MM.1S (cell line): ENCODE data around the gene UGT8.

Experiments used
- DNase-seq: peaks from one replicate; pipeline ENCODE4 v3.0.0-alpha.2; 2015
- H2AFZ ChIP-seq: fragments of 300-600 bp; sonication (generic); 2 replicates; pipeline ENCODE4 v1.6.0; 2016; ENCODE audit warnings: antibody characterized with exemption, low read length
- H3F3A ChIP-seq: fragments of 300-600 bp; sonication (generic); 2 replicates; pipeline ENCODE4 v1.6.1; 2016; ENCODE audit warnings: mild to moderate bottlenecking, antibody characterized with exemption, low read length, moderate library complexity, mixed read lengths; ENCODE audit not compliant: insufficient read depth
- H3K27ac ChIP-seq: fragments of 300-600 bp; sonication (generic); 2 replicates; pipeline ENCODE4 v1.5.1; 2016; ENCODE audit warnings: mild to moderate bottlenecking, low read length
- H3K27me3 ChIP-seq: fragments of 300-600 bp; sonication (generic); replicated peaks from 2 replicates; pipeline ENCODE4 v1.6.0; 2016; ENCODE audit warnings: low read length; ENCODE audit not compliant: insufficient read depth
- H3K36me3 ChIP-seq: fragments of 300-600 bp; sonication (generic); replicated peaks from 2 replicates; pipeline ENCODE4 v1.6.1; 2016; ENCODE audit warnings: mild to moderate bottlenecking, low read length, mixed read lengths; ENCODE audit not compliant: insufficient read depth
- H3K4me1 ChIP-seq: fragments of 300-600 bp; sonication (generic); 2 replicates; pipeline ENCODE4 v1.6.1; 2016; ENCODE audit warnings: low read length, mixed read lengths
- H3K4me2 ChIP-seq: fragments of 300-600 bp; sonication (generic); 2 replicates; pipeline ENCODE4 v1.6.0; 2016; ENCODE audit warnings: low read depth, low read length
- H3K4me3 ChIP-seq: fragments of 300-600 bp; sonication (generic); 2 replicates; pipeline ENCODE4 v1.5.1; 2016; ENCODE audit warnings: low read length, mixed read lengths
- H3K79me2 ChIP-seq: fragments of 300-600 bp; sonication (generic); 2 replicates; pipeline ENCODE4 v1.6.1; 2016; ENCODE audit warnings: mixed run types, low read length, mixed read lengths
- H3K9ac ChIP-seq: fragments of 300-600 bp; sonication (generic); 2 replicates; pipeline ENCODE4 v1.6.1; 2016; ENCODE audit warnings: low read length, mixed read lengths
- H3K9me2 ChIP-seq: fragments of 300-600 bp; sonication (generic); replicated peaks from 2 replicates; pipeline ENCODE4 v1.6.1; 2016; ENCODE audit warnings: mild to moderate bottlenecking, low read length, mixed read lengths; ENCODE audit not compliant: insufficient read depth
- H3K9me3 ChIP-seq: fragments of 300-600 bp; sonication (generic); replicated peaks from 2 replicates; pipeline ENCODE4 v1.6.1; 2016; ENCODE audit warnings: mild to moderate bottlenecking, low read length, mixed read lengths; ENCODE audit not compliant: insufficient read depth
- H4K20me1 ChIP-seq: fragments of 300-600 bp; sonication (generic); 2 replicates; pipeline ENCODE4 v1.6.1; 2016; ENCODE audit warnings: mild to moderate bottlenecking, low read length, moderate library complexity, mixed read lengths; ENCODE audit not compliant: insufficient read depth
- EZH2 ChIP-seq: fragments of 300-600 bp; sonication (generic); optimal IDR thresholded peaks from 2 replicates; pipeline ENCODE3; 2017; ENCODE audit warnings: low read depth, mild to moderate bottlenecking, antibody characterized with exemption, low read length, mixed read lengths
- EZH2phosphoT487 ChIP-seq: fragments of 300-600 bp; sonication (generic); IDR thresholded peaks from 2 replicates; pipeline ENCODE4 v1.6.1; 2018; ENCODE audit warnings: antibody characterized with exemption, low read length
- TF ChIP-seq, protein P1 (sequence below): fragments of 300-600 bp; sonication (generic); IDR thresholded peaks from 2 replicates; pipeline ENCODE4 v1.5.1; 2016; ENCODE audit warnings: antibody characterized with exemption, low read length, mixed read lengths

UGT8 gene

DNA sequence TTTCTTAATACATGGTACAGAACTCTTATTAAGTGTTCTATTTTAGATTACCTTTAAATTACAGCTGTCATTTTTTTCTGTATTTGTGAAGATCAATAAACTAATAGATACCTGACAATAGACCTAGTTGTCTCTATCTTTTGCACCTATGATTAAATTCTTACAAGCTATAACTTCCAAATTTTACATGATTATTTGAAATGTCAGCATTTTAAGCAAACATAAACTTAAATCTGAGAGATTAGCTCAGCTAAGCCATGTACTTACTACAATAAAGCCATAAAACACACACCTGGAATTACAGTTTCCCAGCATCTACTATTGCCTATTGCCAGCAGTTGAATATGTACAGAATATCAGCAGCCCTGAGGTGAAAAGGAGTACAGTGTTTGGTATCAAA, 118.8 kb downstream of the UGT8 start:
- Histone ChIP-seq H3K27me3 (no peaks in the 10 kb centered on the region), H3K9me2 (no peaks in the 10 kb centered on the region), H3K4me3 (no peak overlapping the region), H3K4me2 (no peak overlapping the region), H3K4me1 (no peaks in the 10 kb centered on the region), H4K20me1 (no peaks in the 10 kb centered on the region), H3K79me2 (no peaks in the 10 kb centered on the region), H3K9me3 (no peaks in the 10 kb centered on the region), H3K36me3 (no peaks in the 10 kb centered on the region), H2AFZ (no peak overlapping the region), H3K27ac (no peak overlapping the region), H3K9ac (no peak overlapping the region), H3F3A (no peaks in the 10 kb centered on the region)
- TF ChIP-seq, protein P1, sequence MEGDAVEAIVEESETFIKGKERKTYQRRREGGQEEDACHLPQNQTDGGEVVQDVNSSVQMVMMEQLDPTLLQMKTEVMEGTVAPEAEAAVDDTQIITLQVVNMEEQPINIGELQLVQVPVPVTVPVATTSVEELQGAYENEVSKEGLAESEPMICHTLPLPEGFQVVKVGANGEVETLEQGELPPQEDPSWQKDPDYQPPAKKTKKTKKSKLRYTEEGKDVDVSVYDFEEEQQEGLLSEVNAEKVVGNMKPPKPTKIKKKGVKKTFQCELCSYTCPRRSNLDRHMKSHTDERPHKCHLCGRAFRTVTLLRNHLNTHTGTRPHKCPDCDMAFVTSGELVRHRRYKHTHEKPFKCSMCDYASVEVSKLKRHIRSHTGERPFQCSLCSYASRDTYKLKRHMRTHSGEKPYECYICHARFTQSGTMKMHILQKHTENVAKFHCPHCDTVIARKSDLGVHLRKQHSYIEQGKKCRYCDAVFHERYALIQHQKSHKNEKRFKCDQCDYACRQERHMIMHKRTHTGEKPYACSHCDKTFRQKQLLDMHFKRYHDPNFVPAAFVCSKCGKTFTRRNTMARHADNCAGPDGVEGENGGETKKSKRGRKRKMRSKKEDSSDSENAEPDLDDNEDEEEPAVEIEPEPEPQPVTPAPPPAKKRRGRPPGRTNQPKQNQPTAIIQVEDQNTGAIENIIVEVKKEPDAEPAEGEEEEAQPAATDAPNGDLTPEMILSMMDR, result no peak
- TF ChIP-seq EZH2 (no peak), EZH2phosphoT487 (no peak)
- DNase-seq, result no peak

DNA sequence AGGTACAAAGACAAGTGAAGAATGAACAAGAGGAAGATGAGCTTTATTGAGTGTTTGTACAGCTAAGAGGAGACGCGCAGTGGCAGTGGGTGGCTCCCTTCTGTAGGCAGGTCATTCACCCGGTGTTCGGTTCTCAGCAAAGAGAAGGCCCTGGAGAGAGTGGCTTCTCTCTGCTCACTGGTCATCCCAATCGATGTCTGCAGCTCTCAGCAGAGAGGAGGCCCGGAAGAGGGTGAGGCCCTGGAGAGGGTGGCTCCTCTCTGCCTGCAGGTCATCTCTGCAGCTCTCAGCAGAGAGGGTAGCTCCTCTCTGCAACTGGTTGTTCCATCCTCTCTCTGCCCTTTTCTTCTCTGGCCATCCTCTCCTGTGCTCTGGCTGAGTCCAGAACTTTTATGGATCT, 126.5 kb downstream of the UGT8 start:
- no peak overlapping the region for H2AFZ ChIP-seq
- TF ChIP-seq EZH2phosphoT487, result no peak
- TF ChIP-seq, protein P1, result no peak
- no peak for TF ChIP-seq EZH2
- no peak for DNase-seq
- no peaks in the 10 kb centered on the region for H3K27me3 ChIP-seq
- no peaks in the 10 kb centered on the region for H3K9me3 ChIP-seq
- H3K36me3 ChIP-seq, result no peaks in the 10 kb centered on the region
- no peak overlapping the region for H3K27ac ChIP-seq
- H3K79me2 ChIP-seq, result no peaks in the 10 kb centered on the region
- no peaks in the 10 kb centered on the region for H3K9me2 ChIP-seq
- no peaks in the 10 kb centered on the region for H3F3A ChIP-seq
- no peaks in the 10 kb centered on the region for H4K20me1 ChIP-seq
- no peak overlapping the region for H3K9ac ChIP-seq
- no peak overlapping the region for H3K4me3 ChIP-seq
- H3K4me1 ChIP-seq, result no peaks in the 10 kb centered on the region
- H3K4me2 ChIP-seq, result no peak overlapping the region

DNA sequence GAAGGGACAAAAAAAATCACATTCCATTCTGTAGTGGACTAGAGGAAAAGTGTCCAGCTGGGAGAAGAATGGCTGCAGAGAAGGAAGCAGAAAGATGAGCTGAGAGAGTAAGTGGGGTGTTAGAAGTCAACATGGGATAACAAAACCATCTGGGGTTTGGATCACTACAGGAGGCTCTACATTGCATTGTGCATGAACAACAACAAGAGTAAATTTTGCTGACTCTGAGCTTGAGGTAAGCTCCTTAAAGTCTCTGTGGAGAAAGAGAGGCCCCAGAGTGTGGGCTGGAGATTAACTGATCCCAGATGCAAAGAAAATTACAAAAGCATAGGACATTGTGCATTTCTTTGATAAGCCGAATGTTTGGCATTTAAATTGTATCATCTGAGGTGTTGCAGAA, 128.9 kb downstream of the UGT8 start:
- Histone ChIP-seq H2AFZ (no peak overlapping the region), H3K4me1 (no peaks in the 10 kb centered on the region), H3K27me3 (no peaks in the 10 kb centered on the region), H3K9ac (no peak overlapping the region), H4K20me1 (no peaks in the 10 kb centered on the region), H3K27ac (no peak overlapping the region), H3K4me2 (no peak overlapping the region), H3K79me2 (no peaks in the 10 kb centered on the region), H3F3A (no peaks in the 10 kb centered on the region), H3K9me3 (no peaks in the 10 kb centered on the region), H3K9me2 (no peaks in the 10 kb centered on the region), H3K4me3 (no peak overlapping the region), H3K36me3 (no peaks in the 10 kb centered on the region)
- TF ChIP-seq EZH2 (no peak), EZH2phosphoT487 (no peak)
- TF ChIP-seq, protein P1, result no peak
- DNase-seq, result no peak
